Thoracic aorta (tissue), 2 donors: Measurements from ENCODE around the gene PCDH15. TPM values are rescaled to one million over a fixed set of nuclear protein-coding genes. Genes with fewer than 3 reads are reported as not detected.

Experiments used
- ATAC-seq: fragments of 150-250 bp; one replicate; pipeline ENCODE4 v1.8.0; 2017; ENCODE audit warnings: low read depth; ENCODE audit not compliant: insufficient number of reproducible peaks, low FRiP score
- DNase-seq: peaks from one replicate; pipeline ENCODE4 v3.0.0-alpha.2; 2020; ENCODE audit warnings: low spot score
- H3K27ac ChIP-seq, 2 donors: fragments of 200-600 bp; sonication (generic); 1 replicate in 1 of 2; 2 replicates in 1 of 2; pipeline ENCODE4 v1.5.1; 2016; ENCODE audit warnings: mild to moderate bottlenecking in 2 of 2, moderate library complexity in 2 of 2
- H3K27me3 ChIP-seq: fragments of 200-600 bp; sonication (generic); replicated peaks from 2 replicates; pipeline ENCODE4 v1.6.0; 2016; ENCODE audit warnings: mild to moderate bottlenecking; ENCODE audit not compliant: insufficient read depth
- H3K36me3 ChIP-seq: fragments of 200-600 bp; sonication (generic); one replicate; pipeline ENCODE4 v1.5.1; 2016
- H3K4me1 ChIP-seq, 2 donors: fragments of 200-600 bp; sonication (generic); 1 replicate in 1 of 2; 2 replicates in 1 of 2; pipeline versions ENCODE4 v1.5.1 to v1.6.0; 2016; ENCODE audit warnings: low read depth in 2 of 2, mild to moderate bottlenecking in 1 of 2; ENCODE audit not compliant: control insufficient read depth in 1 of 2
- H3K4me3 ChIP-seq: fragments of 200-600 bp; sonication (generic); 2 replicates; pipeline ENCODE4 v1.5.1; 2016; ENCODE audit warnings: mild to moderate bottlenecking
- H3K9me3 ChIP-seq: fragments of 200-600 bp; sonication (generic); 2 replicates; pipeline ENCODE4 v1.5.1; 2016
- CTCF ChIP-seq: fragments of 200-600 bp; sonication (generic); IDR thresholded peaks from one replicate; pipeline ENCODE4 v1.5.1; 2019; ENCODE audit warnings: antibody characterized with exemption
- total RNA-seq, 2 donors: library from RNA; depleted of rRNA; stranded (reverse); fragments of >200 nt; gene quantifications; one replicate each; pipeline versions ENCODE4 v1.1.0 to v1.2.3, GENCODE V29; 2016

PCDH15 gene
- total RNA-seq, 2 donors from 2014 or later: 0.49 to 0.95 TPM

- Histone ChIP-seq H3K4me3 (no peak overlapping the region), H3K27ac (no peak overlapping the region), H3K4me1 (no peaks in the 10 kb centered on the region), H3K36me3 (no peaks in the 10 kb centered on the region), H3K9me3 (no peaks in the 10 kb centered on the region), H3K27me3 (no peaks in the 10 kb centered on the region)
- TF ChIP-seq CTCF: no peak
- ATAC-seq (no peak), DNase-seq (no peak)
Observed at GRCh38 chr10:53786236-53786900, 1014.7 kb downstream of the PCDH15 start.

- H3K27ac ChIP-seq: no peak overlapping the region
- H3K36me3 ChIP-seq: no peaks in the 10 kb centered on the region
- H3K27me3 ChIP-seq: no peaks in the 10 kb centered on the region
- no peak overlapping the region for H3K4me3 ChIP-seq
- DNase-seq: no peak
- no peak for ATAC-seq
- no peak for TF ChIP-seq CTCF
- no peaks in the 10 kb centered on the region for H3K4me1 ChIP-seq
- H3K9me3 ChIP-seq: no peaks in the 10 kb centered on the region
Observed at GRCh38 chr10:53771701-53772100, 1029.3 kb downstream of the PCDH15 start.

- Histone ChIP-seq H3K27me3 (no peaks in the 10 kb centered on the region), H3K4me1 (no peaks in the 10 kb centered on the region), H3K4me3 (no peak overlapping the region), H3K36me3 (no peaks in the 10 kb centered on the region), H3K9me3 (no peaks in the 10 kb centered on the region), H3K27ac (no peak overlapping the region)
- no peak for TF ChIP-seq CTCF
- DNase-seq: no peak
- no peak for ATAC-seq
Observed at GRCh38 chr10:53770903-53771302, 1030.1 kb downstream of the PCDH15 start.

- Histone ChIP-seq H3K4me3 (no peak overlapping the region), H3K27me3 (no peaks in the 10 kb centered on the region), H3K4me1 (no peaks in the 10 kb centered on the region), H3K36me3 (no peaks in the 10 kb centered on the region), H3K9me3 (no peaks in the 10 kb centered on the region), H3K27ac (no peak overlapping the region)
- DNase-seq (no peak), ATAC-seq (no peak)
- no peak for TF ChIP-seq CTCF
Observed at GRCh38 chr10:53765311-53765710, 1035.7 kb downstream of the PCDH15 start.

GRCh38 chr10:53754596-53755250 lies 1046.3 kb downstream of the PCDH15 start:
- no peak for TF ChIP-seq CTCF
- Histone ChIP-seq H3K9me3 (no peaks in the 10 kb centered on the region), H3K36me3 (no peaks in the 10 kb centered on the region), H3K4me3 (no peak overlapping the region), H3K27me3 (no peaks in the 10 kb centered on the region), H3K4me1 (no peaks in the 10 kb centered on the region), H3K27ac (no peak overlapping the region)
- ATAC-seq (no peak), DNase-seq (no peak)
